GM12873 (cell line): Measurements from ENCODE around the gene ATCAY.

Experiments used
- CTCF ChIP-seq: IDR thresholded peaks from 2 replicates; pipeline ENCODE4 v1.5.1; 2012; ENCODE audit warnings: low read depth, mild to moderate bottlenecking, moderate library complexity, low read length, control low read depth; ENCODE audit not compliant: insufficient read depth; ENCODE audit errors: missing control alignments

The ATCAY gene

DNA sequence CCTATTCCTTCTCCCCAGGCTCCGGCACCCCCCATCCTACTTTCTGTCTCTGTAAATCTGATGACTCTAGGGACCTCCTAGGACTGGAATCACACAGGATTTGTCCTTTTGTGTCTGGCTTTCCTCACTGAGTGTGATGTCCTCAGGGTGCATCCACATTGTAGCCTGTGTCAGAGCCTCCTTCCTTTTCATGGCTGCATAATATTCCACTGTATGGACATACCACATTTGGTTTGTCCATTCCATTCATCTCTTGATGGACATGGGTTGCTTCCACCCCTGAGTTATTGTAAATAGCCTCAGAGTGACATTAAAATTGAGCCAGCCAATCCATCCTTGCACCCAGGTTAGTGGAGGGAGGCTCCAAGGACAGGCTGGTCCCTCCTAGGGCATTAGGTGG lies 29.6 kb downstream of the ATCAY start:
- TF ChIP-seq CTCF, result no peak

GRCh38 chr19:3914199-3914598 lies 33.7 kb downstream of the ATCAY start:
- TF ChIP-seq CTCF, result no peak

GRCh38 chr19:3916033-3916432 lies 35.5 kb downstream of the ATCAY start:
- TF ChIP-seq CTCF, result no peak

DNA sequence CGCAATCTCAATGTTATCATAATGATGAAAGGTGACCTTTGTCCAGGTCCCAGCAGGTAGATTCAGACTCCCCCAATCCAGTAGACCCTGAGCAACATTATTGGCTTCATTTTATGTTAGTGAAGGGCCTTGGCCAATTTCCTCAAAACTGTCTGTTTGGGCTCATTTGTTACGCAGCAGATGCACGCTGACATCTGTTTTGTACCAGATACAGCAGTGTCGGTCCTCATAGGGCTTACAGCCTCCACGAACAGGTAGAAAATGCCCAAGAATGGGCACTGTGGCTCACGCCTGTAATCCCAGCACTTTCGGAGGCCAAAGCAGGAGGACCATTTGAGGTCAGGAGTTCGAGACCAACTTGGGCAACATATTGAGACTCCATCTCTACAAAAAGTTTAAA lies 39.3 kb downstream of the ATCAY start:
- no peak for TF ChIP-seq CTCF

DNA sequence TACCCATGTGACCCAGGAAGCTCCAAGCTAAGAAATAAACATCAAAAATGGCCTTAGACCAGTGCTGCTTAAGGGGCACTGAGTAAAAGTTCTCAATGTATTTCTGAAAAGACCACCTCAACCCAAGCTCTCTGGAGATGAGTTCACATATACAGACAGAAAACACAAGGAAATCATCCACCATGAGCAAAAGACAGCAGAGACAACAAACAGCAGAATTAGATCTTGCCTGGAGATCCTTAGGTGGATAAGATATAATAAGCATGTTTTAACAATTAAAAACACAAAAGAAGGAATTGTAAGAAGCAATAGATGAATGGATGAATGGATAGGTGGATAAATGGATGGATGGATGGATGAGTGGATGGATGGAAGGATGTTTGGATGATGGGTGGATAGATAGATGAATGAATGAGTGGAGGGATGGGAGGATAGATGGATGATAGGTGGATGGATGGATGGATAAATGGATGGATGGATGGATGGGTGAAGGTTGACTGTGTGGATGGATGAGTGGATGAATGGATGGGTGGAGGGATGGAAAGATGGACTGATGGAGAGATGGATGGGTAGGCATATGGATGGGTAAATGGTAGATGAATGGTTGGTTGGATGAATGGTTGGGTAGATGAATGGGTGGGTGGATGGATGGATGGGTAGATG lies 42.7 kb downstream of the ATCAY start:
- TF ChIP-seq CTCF, result no peak

- TF ChIP-seq CTCF, result no peak
Observed at GRCh38 chr19:3923912-3924311, 43.4 kb downstream of the ATCAY start.

GRCh38 chr19:3931041-3931440 lies 50.6 kb downstream of the ATCAY start:
- no peak for TF ChIP-seq CTCF
